ENCODE measurements around the gene NIPA2.

Gene NIPA2

GRCh38 chr15:22855791-22856190, 17.3 kb downstream of the NIPA2 start:
- DNase-seq, result no peak
- Mint-ChIP-seq H3K27me3 (ENCODE audit: low read depth, poor library complexity) (peaks cover 6% of the 10 kb centered on the region), H3K9me3 (peaks cover 4% of the 10 kb centered on the region), H3K36me3 (ENCODE audit: low read depth) (peaks cover 81% of the 10 kb centered on the region), H3K4me1 (peaks cover 13% of the 10 kb centered on the region), H3K27ac (no peak overlapping the region), H3K4me3 (no peak overlapping the region)
- TF ChIP-seq CTCF (IDR thresholded peaks at IDR 0.05), result no peak

- no peak for TF ChIP-seq CTCF (IDR thresholded peaks at IDR 0.05)
- Mint-ChIP-seq H3K27ac (no peak overlapping the region), H3K9me3 (peaks cover 4% of the 10 kb centered on the region)
These were observed 18.2 kb downstream of the NIPA2 start for GRCh38 chr15:22856659-22857058.

GRCh38 chr15:22861161-22861560, 22.7 kb downstream of the NIPA2 start:
- H3K4me1 Mint-ChIP-seq, result peaks cover 9% of the 10 kb centered on the region

More at GRCh38 chr15:22856659-22857058, 18.2 kb downstream of the NIPA2 start:
- Mint-ChIP-seq H3K36me3 (ENCODE audit: low read depth) (peaks cover 82% of the 10 kb centered on the region), H3K4me3 (no peak overlapping the region), H3K27me3 (ENCODE audit: low read depth, poor library complexity) (peaks cover 6% of the 10 kb centered on the region), H3K4me1 (peaks cover 14% of the 10 kb centered on the region)
- DNase-seq, result no peak

GRCh38 chr15:22863356-22863755, 24.9 kb downstream of the NIPA2 start:
- H3K9me3 Mint-ChIP-seq, result peaks cover 3% of the 10 kb centered on the region
- no peak overlapping the region for H3K4me3 Mint-ChIP-seq
- no peak for DNase-seq
- no peaks in the 10 kb centered on the region for H3K27me3 Mint-ChIP-seq (ENCODE audit: low read depth, poor library complexity)
- H3K27ac Mint-ChIP-seq, result no peak overlapping the region
- no peak for TF ChIP-seq CTCF (IDR thresholded peaks at IDR 0.05)
- H3K36me3 Mint-ChIP-seq (ENCODE audit: low read depth), result peaks cover 77% of the 10 kb centered on the region
- peaks cover 9% of the 10 kb centered on the region for H3K4me1 Mint-ChIP-seq

More at GRCh38 chr15:22861161-22861560, 22.7 kb downstream of the NIPA2 start:
- no peak for DNase-seq
- H3K4me3 Mint-ChIP-seq, result no peak overlapping the region
- H3K9me3 Mint-ChIP-seq, result peaks cover 4% of the 10 kb centered on the region
- peaks cover 89% of the 10 kb centered on the region for H3K36me3 Mint-ChIP-seq (ENCODE audit: low read depth)
- H3K27me3 Mint-ChIP-seq (ENCODE audit: low read depth, poor library complexity), result peaks cover 3% of the 10 kb centered on the region
- no peak for TF ChIP-seq CTCF (IDR thresholded peaks at IDR 0.05)
- no peak overlapping the region for H3K27ac Mint-ChIP-seq

GRCh38 chr15:22866079-22866478, 27.6 kb downstream of the NIPA2 start:
- no peak for TF ChIP-seq CTCF (IDR thresholded peaks at IDR 0.05)
- DNase-seq, result no peak
- no peaks in the 10 kb centered on the region for H3K27me3 Mint-ChIP-seq (ENCODE audit: low read depth, poor library complexity)
- H3K9me3 Mint-ChIP-seq, result no peaks in the 10 kb centered on the region
- peaks cover 73% of the 10 kb centered on the region for H3K36me3 Mint-ChIP-seq (ENCODE audit: low read depth)
- peak overlapping the region; percentile 33 for H3K27ac Mint-ChIP-seq
- no peak overlapping the region for H3K4me3 Mint-ChIP-seq
- H3K4me1 Mint-ChIP-seq, result peaks cover 3% of the 10 kb centered on the region

GRCh38 chr15:22867886-22868285, 29.4 kb downstream of the NIPA2 start:
- no peak for TF ChIP-seq CTCF (IDR thresholded peaks at IDR 0.05)
- H3K27ac Mint-ChIP-seq, result no peak overlapping the region
- H3K27me3 Mint-ChIP-seq (ENCODE audit: low read depth, poor library complexity), result no peaks in the 10 kb centered on the region
- peaks cover 10% of the 10 kb centered on the region for H3K9me3 Mint-ChIP-seq
- DNase-seq, result no peak
- no peak overlapping the region for H3K4me3 Mint-ChIP-seq
- H3K36me3 Mint-ChIP-seq (ENCODE audit: low read depth), result peaks cover 73% of the 10 kb centered on the region
- peaks cover under 1% of the 10 kb centered on the region for H3K4me1 Mint-ChIP-seq

Measured in nephron progenitor cell (in vitro differentiated cells).